HG02840 (cell line): ENCODE results near the gene RAI14.

Experiments used
- ATAC-seq: cut with Tn5 transposase; IDR thresholded peaks from one replicate; pipeline ENCODE4 v1.9.1; 2021; ENCODE audit warnings: mild to moderate bottlenecking, moderate library complexity, moderate number of reproducible peaks; ENCODE audit not compliant: unreplicated experiment, low FRiP score

Gene RAI14

DNA sequence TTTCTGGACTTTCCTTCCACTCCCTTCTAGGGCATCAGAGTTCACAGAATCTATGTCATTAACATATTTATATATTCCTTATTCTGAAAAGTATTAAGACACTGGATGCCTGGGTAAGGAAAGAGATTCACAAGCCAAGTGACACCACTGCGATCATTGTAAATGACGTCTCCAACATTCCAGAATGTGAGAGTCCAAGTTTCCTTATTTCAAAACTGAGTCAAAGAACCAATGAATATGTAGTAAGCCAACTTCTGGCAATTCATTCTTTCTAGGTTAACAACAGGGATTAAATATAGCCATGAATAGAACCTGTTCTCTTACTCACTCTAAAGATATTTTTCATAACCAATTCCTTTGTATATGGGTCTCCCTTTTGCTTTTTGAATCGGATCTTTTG, 18.1 kb downstream of the RAI14 start:
- ATAC-seq: no peak

DNA sequence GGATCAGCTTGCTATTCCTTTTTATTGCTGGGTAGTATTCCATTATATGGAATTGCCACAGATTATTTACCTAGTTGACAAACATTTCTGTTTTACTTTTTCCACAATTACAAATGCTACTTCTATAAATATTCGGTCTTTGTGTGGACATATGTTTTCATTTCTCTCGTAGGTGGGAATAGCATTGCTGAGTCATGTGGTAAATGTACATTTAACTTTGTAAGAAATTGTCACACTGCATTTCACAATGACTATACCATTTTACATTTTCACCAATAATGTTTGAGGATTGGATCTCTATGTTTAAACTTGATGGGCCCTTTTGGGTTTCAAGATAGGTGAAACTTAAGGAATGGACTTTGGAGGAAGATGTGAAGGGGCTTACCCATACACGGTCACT, 19.7 kb downstream of the RAI14 start:
- ATAC-seq: no peak

DNA sequence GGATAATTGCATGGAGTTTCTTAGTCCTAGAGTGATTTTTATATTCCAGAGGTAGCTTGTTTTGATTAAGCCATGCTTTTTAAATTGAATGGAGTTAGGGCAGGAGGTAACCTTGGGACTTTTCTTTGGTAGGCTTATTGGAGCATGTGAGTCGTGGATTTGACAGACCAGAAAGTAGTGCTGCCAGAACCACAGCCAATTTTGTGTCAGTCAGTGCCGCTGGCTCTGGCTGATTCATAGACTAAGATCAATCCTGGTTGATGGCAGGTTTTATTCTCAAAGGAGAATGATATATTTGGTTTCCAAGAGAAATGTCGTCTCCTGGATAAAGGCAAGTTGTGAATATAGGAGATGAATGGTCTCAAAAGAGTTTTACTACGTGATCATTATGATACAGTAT, 20.3 kb downstream of the RAI14 start:
- ATAC-seq: no peak

DNA sequence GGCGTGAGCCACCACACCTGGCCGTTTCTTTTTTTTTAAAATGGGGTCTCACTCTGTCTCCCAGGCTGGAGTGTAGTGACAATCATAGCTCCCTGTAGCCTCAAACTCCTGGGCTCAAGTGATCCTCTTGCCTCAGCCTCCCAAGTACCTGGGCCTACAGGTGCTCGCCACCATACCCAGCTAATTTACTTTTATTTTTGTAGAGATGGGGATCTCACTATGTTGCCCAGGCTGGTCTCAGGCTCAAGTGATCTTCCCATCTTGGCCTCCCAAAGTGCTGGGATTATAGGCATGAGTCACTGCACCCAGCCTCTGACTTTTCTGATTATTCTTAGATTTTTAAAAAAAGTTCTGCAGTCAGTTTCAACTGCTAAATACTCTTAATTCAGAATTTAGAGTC, 21.3 kb downstream of the RAI14 start:
- ATAC-seq: no peak

DNA sequence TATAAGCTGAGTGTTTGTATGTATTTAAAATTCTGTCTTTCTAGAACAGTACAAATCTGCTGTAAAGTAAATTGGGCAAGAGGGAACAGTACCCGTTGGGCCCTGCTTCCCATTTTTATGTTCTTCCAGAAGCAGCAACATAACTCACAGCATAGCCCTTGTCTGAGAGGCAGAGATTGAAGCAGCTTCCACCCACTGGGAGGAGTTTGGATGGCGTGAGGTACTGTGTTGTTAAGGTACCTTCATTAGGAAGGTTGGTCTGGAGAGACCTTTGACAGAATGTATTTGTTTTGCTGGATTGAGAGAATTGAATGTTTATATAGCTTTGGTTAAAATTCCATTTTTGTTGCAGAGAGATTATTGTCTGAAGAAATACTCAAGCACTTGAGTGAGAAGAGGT, 24.8 kb downstream of the RAI14 start:
- no peak for ATAC-seq

DNA sequence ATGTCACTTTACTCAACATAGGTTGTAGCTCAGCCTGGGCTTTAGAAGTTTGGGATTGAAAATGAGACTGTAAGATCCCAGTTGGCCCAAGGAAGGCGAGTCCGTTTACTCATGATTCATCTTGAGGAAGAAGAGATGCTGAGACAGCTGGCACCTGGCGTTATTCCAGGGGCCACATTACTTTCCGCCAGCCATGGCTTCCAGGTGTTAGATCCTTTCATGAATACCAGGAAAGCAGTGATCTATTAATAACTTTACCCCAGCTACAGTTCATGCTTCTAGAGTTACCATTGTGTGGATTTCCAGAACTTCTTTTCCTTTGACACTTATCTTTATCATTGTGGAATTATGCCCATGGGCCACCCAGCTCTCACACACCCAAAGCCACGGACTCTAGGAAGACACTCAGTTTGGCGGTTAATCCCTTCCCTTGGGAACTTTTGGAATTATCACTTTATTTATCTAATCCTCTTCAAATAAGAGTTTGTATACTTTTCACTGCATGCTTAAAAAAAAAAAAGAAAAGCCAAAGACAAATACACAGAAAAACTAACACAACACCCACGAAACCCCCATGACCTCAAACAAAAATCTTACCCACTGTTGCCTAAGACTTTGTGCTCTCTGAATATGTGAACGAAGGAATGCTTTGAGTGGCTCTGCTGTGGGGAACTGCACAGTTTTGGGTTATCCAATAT, 26.9 kb downstream of the RAI14 start:
- ATAC-seq: no peak

DNA sequence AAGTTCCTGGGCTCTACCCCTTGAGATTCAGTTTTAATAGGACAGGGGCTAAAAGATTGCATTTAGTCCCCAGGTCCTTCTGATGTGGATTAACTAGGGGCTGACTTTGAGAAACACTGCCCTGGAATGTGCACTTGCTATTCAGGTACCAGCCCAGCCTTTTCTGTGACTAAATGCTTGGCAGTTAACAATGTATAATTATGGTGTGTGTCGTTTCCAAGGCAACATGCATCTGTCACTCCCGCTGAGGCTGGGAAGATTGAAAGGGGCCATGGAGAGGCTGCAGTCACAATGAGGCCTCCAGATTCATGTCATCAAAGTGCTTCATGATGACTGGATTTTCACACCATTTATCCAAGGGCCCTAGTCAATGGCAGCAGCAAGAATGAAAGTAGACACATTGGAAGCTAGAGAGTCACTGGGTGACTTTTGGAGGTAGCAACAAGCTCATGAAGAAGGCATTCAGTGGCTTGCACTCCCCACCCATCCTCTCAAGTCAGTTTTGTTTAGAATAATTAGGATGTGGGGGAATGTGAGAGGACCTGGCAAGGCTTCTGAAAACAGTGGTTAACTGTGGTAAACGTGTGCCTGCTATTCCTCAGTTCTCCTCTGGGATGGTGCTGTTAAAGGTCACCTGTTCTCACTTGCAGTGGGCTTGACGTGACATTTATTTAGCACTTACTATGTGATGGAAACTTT, 28.3 kb downstream of the RAI14 start:
- ATAC-seq: no peak

DNA sequence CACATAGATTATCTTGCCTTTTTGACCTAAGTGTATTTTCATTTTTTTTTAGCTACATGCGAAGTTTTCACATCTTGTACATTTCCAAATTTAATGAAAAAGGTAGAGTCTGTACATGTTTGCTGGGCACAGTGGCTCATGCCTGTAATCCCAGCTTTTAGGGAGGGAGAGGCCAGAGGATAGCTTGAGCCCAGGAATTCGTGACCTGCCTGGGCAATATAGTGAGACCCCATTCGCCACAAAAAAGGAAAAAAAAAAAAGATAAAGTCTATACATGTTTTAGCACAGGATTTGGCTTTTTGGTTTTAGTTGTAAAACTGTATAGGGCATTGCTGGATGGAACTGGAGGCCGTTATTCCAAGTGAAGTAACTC, 28.8 kb downstream of the RAI14 start:
- ATAC-seq: no peak

DNA sequence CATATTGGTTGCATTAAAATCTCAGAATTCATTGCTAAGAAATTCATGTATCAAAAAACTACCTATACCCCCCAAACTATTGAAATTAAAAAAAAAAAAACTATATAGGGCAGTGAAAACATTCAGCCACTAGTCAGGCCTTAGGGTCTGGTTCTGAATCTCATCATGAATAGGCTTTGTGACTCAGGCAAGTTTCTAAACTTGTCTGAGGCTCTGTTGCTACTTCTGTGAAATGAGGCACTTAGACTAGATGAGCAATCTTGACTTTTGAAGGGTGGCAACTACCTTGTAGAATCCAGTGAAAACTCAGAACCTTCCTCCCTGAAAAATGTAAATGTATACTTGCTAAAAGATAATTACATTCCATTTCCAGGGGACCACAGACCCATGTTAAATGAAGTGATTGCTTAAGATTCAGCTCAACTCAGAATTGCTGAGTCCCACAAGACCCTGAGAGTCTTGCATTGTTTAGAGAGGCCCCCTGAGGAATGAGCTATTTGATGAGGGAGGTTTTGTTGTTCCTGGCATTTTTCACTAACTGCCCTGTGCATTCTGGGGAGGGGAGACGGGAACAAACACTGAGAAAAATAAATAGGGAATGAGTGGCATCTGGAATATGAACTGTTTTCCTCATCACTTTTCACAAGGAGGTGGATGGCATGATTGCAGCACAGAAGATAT, 29.5 kb downstream of the RAI14 start:
- ATAC-seq: no peak

DNA sequence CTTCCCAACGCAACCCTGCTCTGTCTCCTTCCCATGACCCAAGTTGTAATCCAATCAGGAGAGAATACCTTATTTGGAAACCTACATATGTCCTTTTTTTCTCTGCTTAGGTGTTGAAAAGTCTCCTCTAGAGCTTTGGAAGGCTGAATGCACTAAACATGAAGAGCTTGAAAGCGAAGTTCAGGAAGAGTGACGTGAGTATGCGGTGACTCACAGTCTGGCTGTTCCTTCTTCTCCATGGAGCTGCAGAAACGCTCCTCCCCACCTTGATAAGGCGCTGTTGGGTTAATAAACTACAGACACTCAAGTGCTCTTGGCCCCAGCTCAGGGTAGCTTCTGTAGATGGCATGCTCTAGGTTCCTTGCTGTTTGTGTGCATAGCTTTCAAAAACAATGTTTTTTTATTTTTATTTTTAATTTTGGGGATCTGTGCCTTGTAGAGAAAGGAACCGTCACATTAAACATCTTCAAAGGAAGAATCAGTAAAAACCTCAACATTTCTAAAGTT, 30.7 kb downstream of the RAI14 start:
- no peak for ATAC-seq

DNA sequence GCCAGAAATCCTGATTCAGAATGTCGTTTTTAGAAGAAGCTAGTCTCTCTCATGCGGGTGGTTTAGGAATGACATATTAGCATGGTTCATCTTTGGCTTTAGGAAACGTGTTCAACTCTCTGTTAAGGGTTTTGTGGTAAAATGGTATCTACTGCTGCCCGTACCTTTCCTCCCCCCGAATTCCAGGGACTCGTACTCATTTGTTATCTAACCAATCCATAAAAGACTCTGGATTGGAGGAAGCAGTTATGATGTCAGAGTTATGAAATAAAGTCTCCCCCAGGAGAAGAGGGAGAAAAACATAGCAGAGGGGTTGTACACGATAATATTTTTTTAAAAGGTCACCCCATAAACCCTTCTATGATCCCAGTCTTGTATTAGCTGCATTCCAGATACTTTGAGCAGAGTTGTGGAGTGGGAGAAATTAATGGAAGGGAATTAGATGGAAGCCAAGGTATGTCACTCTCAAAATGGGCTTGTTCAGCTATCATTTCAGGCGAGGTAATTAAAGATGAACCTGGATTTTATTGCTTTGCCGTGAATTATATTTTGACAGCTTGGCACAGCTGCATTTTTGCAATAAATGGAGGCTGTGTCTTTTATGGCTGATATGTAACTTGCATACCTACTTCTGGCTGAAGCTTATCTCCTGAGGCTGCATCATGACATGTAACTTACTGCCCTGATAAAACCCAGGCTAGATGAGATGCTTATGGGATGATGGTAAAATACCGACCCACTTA, 31.3 kb downstream of the RAI14 start:
- no peak for ATAC-seq

DNA sequence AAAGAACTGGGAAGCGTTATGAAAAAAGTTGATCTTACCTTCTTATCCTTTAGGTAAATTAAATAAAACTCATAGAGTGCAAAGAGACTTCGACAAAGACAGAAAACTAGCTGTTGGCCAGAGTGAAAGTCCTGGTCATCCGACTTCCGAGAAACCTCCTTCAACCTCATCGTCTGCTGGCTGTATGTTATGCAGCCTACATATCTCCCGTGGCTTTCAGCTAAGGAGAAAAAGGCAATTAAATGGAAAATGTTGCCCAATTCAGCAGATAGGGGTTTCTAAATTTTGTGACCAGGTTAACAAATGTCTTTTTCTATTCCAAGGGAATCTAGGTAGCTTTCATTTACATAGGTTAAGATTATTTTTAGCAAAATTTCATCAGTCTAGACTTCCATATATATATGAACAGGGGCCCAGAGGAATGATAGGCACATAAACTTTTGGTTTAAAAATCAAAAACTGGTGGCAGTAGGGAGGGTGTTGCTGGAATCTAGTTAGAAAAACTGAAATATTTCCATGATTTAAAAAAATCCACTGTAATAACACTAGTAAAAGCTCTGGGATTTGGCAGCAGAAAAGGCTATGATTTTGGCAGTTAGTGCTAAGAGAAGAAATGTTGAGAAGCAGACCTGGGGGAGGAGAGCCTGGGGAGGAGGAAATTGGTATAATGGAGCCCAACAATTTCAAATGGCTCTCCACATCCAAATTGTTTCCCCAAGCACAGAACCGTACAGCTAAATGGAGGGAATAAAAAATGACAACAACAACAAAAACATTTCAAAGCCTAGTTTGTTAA, 32.1 kb downstream of the RAI14 start:
- ATAC-seq: no peak

DNA sequence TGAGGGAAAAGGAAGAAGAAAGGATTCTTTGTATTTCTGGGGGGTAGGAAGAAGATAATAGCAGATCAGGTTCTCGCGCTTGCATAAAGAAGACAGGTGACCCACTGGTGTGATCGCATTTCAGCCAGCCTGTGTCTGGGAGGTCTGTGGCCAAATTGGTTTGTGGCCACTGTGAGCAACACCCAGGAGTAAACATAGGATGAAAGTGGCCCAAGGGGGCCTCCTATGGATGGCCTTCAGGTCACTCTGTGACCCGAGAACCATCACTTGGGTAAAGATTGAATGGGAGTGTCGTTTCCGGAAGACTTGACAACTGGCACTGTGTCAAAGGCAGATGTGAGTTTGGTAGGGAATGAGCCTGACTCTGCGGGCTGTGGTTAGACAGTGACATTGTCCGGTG, 34.2 kb downstream of the RAI14 start:
- ATAC-seq: no peak

DNA sequence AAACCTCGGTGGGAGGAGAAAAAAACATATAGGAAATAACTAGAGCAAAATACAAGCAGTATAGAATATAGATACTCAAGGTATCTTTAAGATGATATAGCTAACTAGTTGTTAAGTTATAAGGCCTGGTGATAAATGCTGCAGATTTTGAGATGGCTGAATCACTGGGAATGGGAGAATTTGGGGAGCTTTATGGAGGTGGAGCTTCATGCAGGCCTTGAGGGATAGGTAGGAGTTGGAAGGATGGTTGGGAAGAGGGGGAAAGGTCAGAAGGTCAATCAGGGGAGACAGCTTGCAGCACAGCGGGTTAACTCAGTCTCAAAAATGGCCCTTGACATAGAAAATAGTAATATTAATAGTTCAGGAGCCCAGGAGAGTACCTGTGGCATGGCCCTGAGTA, 34.8 kb downstream of the RAI14 start:
- no peak for ATAC-seq

DNA sequence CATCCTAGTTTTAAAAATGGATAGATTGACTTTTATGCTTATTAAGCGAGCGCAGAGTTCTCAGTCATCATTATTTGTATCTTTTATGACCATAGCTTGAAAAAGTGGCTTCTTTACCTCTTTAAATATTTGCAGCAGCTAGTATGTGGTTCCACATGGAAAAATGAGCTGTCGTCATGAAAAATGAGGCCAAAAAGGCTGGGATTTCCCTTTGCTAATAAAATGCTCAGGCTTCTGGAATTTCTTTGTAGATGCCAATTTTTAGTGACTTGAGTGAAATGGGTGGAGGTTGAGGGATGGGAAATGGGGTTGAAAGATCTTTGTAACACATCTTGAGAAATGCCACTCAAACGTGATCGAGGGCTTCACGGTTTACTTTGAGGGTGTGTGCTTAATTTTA, 35.2 kb downstream of the RAI14 start:
- no peak for ATAC-seq

DNA sequence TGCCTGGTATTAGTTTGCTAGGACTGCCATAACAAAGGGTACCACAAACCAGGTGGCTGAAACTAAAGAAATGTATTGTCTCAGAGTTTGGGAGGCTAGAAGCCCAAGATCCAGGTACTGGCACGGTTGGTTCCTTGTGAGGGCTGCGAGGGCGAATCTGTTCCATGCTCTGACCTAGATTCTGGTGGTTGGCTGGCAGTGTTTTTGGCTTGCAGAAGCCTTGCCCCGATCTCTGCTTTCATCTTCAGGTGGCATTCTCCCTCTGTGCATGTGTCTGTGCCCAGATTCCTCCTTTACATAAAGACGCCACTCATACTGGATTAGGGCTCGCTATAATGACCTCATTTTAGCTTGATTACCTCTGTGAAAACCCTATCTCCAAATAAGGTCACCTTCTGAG, 36.7 kb downstream of the RAI14 start:
- no peak for ATAC-seq

DNA sequence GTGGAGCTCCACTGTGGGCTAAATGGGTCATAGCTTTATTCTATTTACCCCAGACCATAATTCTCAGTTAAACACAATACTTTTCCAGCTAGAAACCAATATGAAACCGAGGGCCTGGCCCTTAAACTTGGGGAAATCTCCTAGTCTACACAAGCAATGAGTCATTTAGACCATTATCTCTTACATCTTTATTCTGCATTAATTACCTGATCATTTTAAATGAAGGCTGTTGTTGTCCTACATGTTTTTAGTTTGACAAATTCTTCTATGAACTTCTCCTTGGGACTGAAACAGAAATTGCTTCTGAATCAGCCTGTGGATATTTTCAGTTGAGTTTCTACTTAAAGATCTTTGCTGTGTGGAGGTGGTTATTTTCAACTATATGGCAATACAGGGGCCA, 37.9 kb downstream of the RAI14 start:
- no peak for ATAC-seq

DNA sequence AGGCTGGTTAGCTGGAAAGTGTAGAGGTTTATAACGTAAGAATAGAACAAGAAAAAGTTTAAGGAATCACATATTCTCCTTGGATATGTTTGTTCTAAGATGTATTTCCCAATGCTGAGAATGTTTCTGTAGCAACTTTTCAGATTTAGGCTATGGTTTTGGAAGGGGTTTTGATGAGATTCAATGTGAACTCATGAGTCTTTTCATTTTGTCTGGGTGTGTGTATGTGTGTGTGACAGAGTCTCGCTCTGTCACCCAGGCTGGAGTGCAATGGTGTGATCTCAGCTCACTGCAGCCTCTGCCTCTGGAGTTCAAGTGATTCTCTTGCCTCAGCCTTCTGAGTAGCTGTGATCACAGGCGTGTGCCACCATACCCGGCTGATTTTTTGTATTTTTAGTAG, 38.6 kb downstream of the RAI14 start:
- ATAC-seq: no peak

DNA sequence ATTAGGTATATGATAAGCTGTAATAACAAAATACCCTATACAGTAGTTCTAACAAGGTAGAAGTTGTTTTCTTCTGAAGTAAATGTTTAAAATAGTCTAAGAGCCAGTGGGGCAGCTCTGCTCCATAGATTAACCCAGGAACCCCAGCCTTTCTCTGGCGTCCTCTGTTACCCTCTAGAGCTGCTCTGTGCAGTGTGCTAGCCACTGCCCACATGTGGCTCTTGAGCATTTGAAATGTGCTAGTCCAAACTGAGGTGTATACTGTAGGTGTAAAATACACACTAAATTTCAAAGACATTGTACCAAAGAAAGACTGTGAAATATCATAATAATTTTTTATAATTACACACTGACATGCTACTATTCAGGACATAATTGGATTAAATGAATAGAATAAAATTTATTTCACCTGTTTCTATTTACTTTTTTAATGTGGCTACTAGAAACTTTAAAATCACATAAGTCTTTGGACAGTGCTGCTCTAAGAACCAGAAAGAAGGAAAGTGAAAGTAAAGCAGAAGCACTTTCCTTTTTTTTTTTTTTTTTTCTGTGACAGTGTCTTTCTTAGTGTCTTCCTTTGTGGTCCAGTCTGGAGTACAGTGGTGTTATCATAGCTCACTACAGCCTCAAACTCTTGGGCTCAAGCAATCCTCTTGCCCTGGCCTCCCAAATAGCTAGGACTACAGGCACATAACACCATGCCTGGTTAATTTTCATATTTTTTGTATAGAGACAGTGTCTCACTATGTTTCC, 39.3 kb downstream of the RAI14 start:
- ATAC-seq: no peak
